DND-41 (cell line): Measurements from ENCODE around the gene PCK2.

Experiments
- EZH2 ChIP-seq: IDR thresholded peaks from 3 replicates; pipeline ENCODE4 v1.6.1; 2012; ENCODE audit warnings: borderline replicate concordance, low read depth, mild to moderate bottlenecking, moderate library complexity, low read length, inconsistent platforms; ENCODE audit not compliant: severe bottlenecking
- TF ChIP-seq, protein P1 (sequence below): IDR thresholded peaks from 2 replicates; pipeline ENCODE4 v1.5.1; 2012; ENCODE audit warnings: borderline replicate concordance, low read length, moderate library complexity, mild to moderate bottlenecking; ENCODE audit not compliant: poor library complexity, severe bottlenecking; ENCODE audit errors: extremely low read depth

DNA sequence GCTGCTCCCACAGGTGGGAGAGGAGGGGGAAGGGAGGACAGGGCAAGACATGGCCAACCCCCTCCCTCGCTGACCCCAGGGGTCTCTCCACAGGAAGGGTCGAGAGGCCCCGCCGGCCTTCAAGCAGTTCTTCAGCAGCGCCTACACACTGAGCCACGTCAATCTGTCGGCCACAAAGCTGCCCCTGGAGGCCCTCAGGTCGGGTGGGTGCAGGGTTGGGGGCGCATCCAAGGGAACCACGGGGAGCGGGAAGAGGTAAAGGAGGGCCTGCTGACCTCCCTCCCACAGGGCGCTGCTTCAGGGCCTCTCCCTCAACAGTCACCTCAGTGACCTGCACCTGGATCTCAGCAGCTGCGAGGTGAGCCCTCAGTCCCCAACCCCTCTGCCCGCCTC is 36.2 kb upstream of the PCK2 start:
- TF ChIP-seq EZH2, result no peak
- TF ChIP-seq, protein P1, sequence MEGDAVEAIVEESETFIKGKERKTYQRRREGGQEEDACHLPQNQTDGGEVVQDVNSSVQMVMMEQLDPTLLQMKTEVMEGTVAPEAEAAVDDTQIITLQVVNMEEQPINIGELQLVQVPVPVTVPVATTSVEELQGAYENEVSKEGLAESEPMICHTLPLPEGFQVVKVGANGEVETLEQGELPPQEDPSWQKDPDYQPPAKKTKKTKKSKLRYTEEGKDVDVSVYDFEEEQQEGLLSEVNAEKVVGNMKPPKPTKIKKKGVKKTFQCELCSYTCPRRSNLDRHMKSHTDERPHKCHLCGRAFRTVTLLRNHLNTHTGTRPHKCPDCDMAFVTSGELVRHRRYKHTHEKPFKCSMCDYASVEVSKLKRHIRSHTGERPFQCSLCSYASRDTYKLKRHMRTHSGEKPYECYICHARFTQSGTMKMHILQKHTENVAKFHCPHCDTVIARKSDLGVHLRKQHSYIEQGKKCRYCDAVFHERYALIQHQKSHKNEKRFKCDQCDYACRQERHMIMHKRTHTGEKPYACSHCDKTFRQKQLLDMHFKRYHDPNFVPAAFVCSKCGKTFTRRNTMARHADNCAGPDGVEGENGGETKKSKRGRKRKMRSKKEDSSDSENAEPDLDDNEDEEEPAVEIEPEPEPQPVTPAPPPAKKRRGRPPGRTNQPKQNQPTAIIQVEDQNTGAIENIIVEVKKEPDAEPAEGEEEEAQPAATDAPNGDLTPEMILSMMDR, result no peak
